Liver (tissue), 9 donors: Measurements from ENCODE around the gene PSTPIP1. TPM values are rescaled to one million over a fixed set of nuclear protein-coding genes. Genes with fewer than 3 reads are reported as not detected.

Source experiments
- DNase-seq: peaks from one replicate; pipeline ENCODE4 v3.0.0-alpha.2; 2017; ENCODE audit warnings: low spot score
- H3K27ac ChIP-seq, 2 donors: one replicate each; pipeline ENCODE4 v1.7.0; 2013; ENCODE audit warnings: inconsistent platforms in 2 of 2, low read length in 2 of 2, control low read depth in 1 of 2, low read depth in 1 of 2, mild to moderate bottlenecking in 1 of 2
- H3K27me3 ChIP-seq, 4 donors: one replicate each; pipeline versions ENCODE4 v1.6.1 to v1.7.0; 2013; ENCODE audit warnings: low read length in 3 of 4, inconsistent platforms in 1 of 4, mild to moderate bottlenecking in 1 of 4, moderate library complexity in 1 of 4; ENCODE audit not compliant: control insufficient read depth in 4 of 4, insufficient read depth in 4 of 4
- H3K36me3 ChIP-seq, 4 donors: one replicate each; pipeline versions ENCODE4 v1.6.1 to v1.7.0; 2013; ENCODE audit warnings: low read length in 3 of 4, mild to moderate bottlenecking in 3 of 4, low read depth in 1 of 4, moderate library complexity in 1 of 4; ENCODE audit not compliant: control insufficient read depth in 4 of 4, insufficient read depth in 3 of 4
- H3K4me1 ChIP-seq, 4 donors: one replicate each; pipeline versions ENCODE4 v1.6.1 to v1.7.0; 2013; ENCODE audit warnings: low read length in 3 of 4, mild to moderate bottlenecking in 3 of 4, moderate library complexity in 1 of 4; ENCODE audit not compliant: control insufficient read depth in 4 of 4, insufficient read depth in 4 of 4
- H3K4me3 ChIP-seq, 3 donors: one replicate each; pipeline versions ENCODE4 v1.6.1 to v1.7.0; 2013; ENCODE audit warnings: low read length in 3 of 3, control low read depth in 1 of 3, low read depth in 1 of 3, mild to moderate bottlenecking in 1 of 3
- H3K9ac ChIP-seq, 2 donors: one replicate each; pipeline ENCODE4 v1.7.0; 2013; ENCODE audit warnings: low read length in 2 of 2, mild to moderate bottlenecking in 2 of 2, moderate library complexity in 2 of 2, control low read depth in 1 of 2, low read depth in 1 of 2
- H3K9me3 ChIP-seq, 4 donors: one replicate each; pipeline versions ENCODE4 v1.6.1 to v1.7.0; 2013; ENCODE audit warnings: low read length in 3 of 4; ENCODE audit not compliant: control insufficient read depth in 4 of 4
- ATF3 ChIP-seq: IDR thresholded peaks from 2 replicates; pipeline ENCODE4 v1.6.1; 2016; ENCODE audit warnings: antibody characterized with exemption
- CTCF ChIP-seq: fragments of 150-350 bp; IDR thresholded peaks from 2 replicates; pipeline ENCODE4 v1.5.1; 2017; ENCODE audit warnings: improper control_type of control experiment, low read depth, low read length; ENCODE audit not compliant: missing input control
- EGR1 ChIP-seq, 2 donors: IDR thresholded peaks; 2 replicates each; pipeline ENCODE4 v1.6.1; 2016 to 2018; ENCODE audit warnings: antibody characterized with exemption in 2 of 2, low read depth in 2 of 2
- FOXA1 ChIP-seq: IDR thresholded peaks from 2 replicates; pipeline ENCODE4 v1.6.1; 2016; ENCODE audit warnings: antibody characterized with exemption
- FOXA2 ChIP-seq: IDR thresholded peaks from 2 replicates; pipeline ENCODE4 v1.6.1; 2016; ENCODE audit warnings: antibody characterized with exemption
- GABPA ChIP-seq, 2 donors: IDR thresholded peaks in 1 of 2; conservative IDR thresholded peaks in 1 of 2; 2 replicates each; pipeline ENCODE4 v1.6.1; 2016; ENCODE audit warnings: antibody characterized with exemption in 2 of 2, mild to moderate bottlenecking in 1 of 2, moderate library complexity in 1 of 2
- HNF4G ChIP-seq: IDR thresholded peaks from 2 replicates; pipeline ENCODE4 v1.6.1; 2016; ENCODE audit warnings: antibody characterized with exemption
- JUND ChIP-seq, 2 donors: IDR thresholded peaks; 2 replicates each; pipeline ENCODE4 v1.6.1; 2016; ENCODE audit warnings: antibody characterized with exemption in 2 of 2
- MAX ChIP-seq: IDR thresholded peaks from 2 replicates; pipeline ENCODE4 v1.6.1; 2016; ENCODE audit warnings: antibody characterized with exemption
- NR2F2 ChIP-seq: IDR thresholded peaks from 2 replicates; pipeline ENCODE4 v1.6.1; 2016; ENCODE audit warnings: antibody characterized with exemption
- RAD21 ChIP-seq, 2 donors: IDR thresholded peaks; 2 replicates each; pipeline ENCODE4 v1.6.1; 2016; ENCODE audit warnings: antibody characterized with exemption in 2 of 2, mild to moderate bottlenecking in 2 of 2
- REST ChIP-seq: IDR thresholded peaks from 2 replicates; pipeline ENCODE4 v1.6.1; 2016; ENCODE audit warnings: antibody characterized with exemption, mild to moderate bottlenecking
- SP1 ChIP-seq: IDR thresholded peaks from 2 replicates; pipeline ENCODE4 v1.6.1; 2018; ENCODE audit warnings: antibody characterized with exemption, mild to moderate bottlenecking
- TAF1 ChIP-seq: conservative IDR thresholded peaks from 2 replicates; pipeline ENCODE4 v1.6.1; 2016; ENCODE audit warnings: antibody characterized with exemption, mild to moderate bottlenecking
- YY1 ChIP-seq: IDR thresholded peaks from 2 replicates; pipeline ENCODE4 v1.6.1; 2016; ENCODE audit warnings: antibody characterized with exemption, mild to moderate bottlenecking
- WGBS: extraction: QIAGEN DNeasy Blood & Tissue Kit; methylation state at CpG from one replicate; pipeline ENCODE4 v1.1.7; 2013; 5-methylcytosine and 5-hydroxymethylcytosine counted together
- polyA plus RNA-seq, 2 donors: library from polyadenylated mRNA; stranded (reverse) in 1 of 2; unstranded in 1 of 2; fragments of 200-250 nt in 1 of 2; fragments of >200 nt in 1 of 2; fragmentation: Nextera tagmentation in 1 of 2; extraction: Ambion mirVana in 1 of 2; gene quantifications; one replicate each; pipeline versions ENCODE4 v1.2.1 to v1.2.3, GENCODE V29; 2013 to 2015
- total RNA-seq, 2 donors: library from RNA; depleted of rRNA; stranded (reverse); fragments of >200 nt; gene quantifications; one replicate each; pipeline ENCODE4 v1.2.3, GENCODE V29; 2014
- donor health status: healthy.
- donor health status: healthy.
- donor health status: healthy.
- donor health status: healthy.
- donor health status: healthy.

Gene PSTPIP1
- total and polyA plus RNA-seq, 4 donors: 1.1 to 4.6 (median 3.0) TPM

- no peaks in the 10 kb centered on the region for H3K9me3 ChIP-seq
- peak; percentile 60 for DNase-seq
- TF ChIP-seq FOXA1 (no peak), RAD21 (IDR thresholded peaks at IDR 0.05) (no peak), GABPA (IDR thresholded peaks at IDR 0.05 in 1 of 2, conservative IDR thresholded peaks at IDR 0.05 in 1 of 2) (no peak), NR2F2 (no peak)
- H3K27ac ChIP-seq: no peak overlapping the region
- no peaks in the 10 kb centered on the region for H3K4me1 ChIP-seq
- no peaks in the 10 kb centered on the region for H3K27me3 ChIP-seq
- H3K36me3 ChIP-seq: no peaks in the 10 kb centered on the region
- WGBS: 19% methylated on average over 21 of the region's 21 CpGs
- peak overlapping the region in 1 of 3 donors; percentile 3 for H3K4me3 ChIP-seq
- H3K9ac ChIP-seq: no peak overlapping the region
Observed at GRCh38 chr15:77083381-77084160, 88.6 kb downstream of the PSTPIP1 start.

- H3K27ac ChIP-seq: no peak overlapping the region
Observed at GRCh38 chr15:77084436-77084835, 89.5 kb downstream of the PSTPIP1 start.

More at GRCh38 chr15:77084436-77084835, 89.5 kb downstream of the PSTPIP1 start:
- TF ChIP-seq MAX (no peak), ATF3 (no peak), FOXA2 (no peak), RAD21 (IDR thresholded peaks at IDR 0.05) (no peak), EGR1 (IDR thresholded peaks at IDR 0.05; ENCODE audit: low read depth in 2 of 2) (no peak), NR2F2 (no peak), YY1 (no peak), HNF4G (no peak), CTCF (no peak), FOXA1 (no peak), TAF1 (no peak), SP1 (no peak), GABPA (IDR thresholded peaks at IDR 0.05 in 1 of 2, conservative IDR thresholded peaks at IDR 0.05 in 1 of 2) (no peak), REST (no peak), JUND (IDR thresholded peaks at IDR 0.05) (no peak)
- 89% methylated on average over 8 of the region's 8 CpGs for WGBS
- H3K27me3 ChIP-seq: no peaks in the 10 kb centered on the region
- no peak overlapping the region for H3K4me3 ChIP-seq
- no peak overlapping the region for H3K9ac ChIP-seq
- no peaks in the 10 kb centered on the region for H3K36me3 ChIP-seq
- no peaks in the 10 kb centered on the region for H3K9me3 ChIP-seq
- H3K4me1 ChIP-seq: no peaks in the 10 kb centered on the region
- DNase-seq: no peak
